K562 (cell line): Measurements from ENCODE around the gene FRYL.

ENCODE experiments used
- DMBX1 ChIP-seq: fragments of 250-450 bp; sonication (Bioruptor Pico); IDR thresholded peaks from 2 replicates; pipeline ENCODE4 v1.8.0; 2022; ENCODE audit warnings: inconsistent platforms, mild to moderate bottlenecking, moderate library complexity, borderline replicate concordance
- MTA3 ChIP-seq: fragments of 450-650 bp; formaldehyde crosslinking; IDR thresholded peaks from 2 replicates; pipeline ENCODE4 v1.6.1; 2017; ENCODE audit warnings: mild to moderate bottlenecking, borderline replicate concordance
- ZNF24 ChIP-seq: fragments of 450-650 bp; IDR thresholded peaks from 2 replicates; pipeline ENCODE4 v1.6.1; 2016

GRCh38 chr4:48827622-48828021, 47.5 kb upstream of the FRYL start:
- TF ChIP-seq ZNF24 (no peak), MTA3 (no peak), DMBX1 (no peak)
